Subcutaneous adipose tissue (tissue), 4 donors: ENCODE measurements around the gene DPPA5. TPM values are rescaled to one million over a fixed set of nuclear protein-coding genes. Genes with fewer than 3 reads are reported as not detected.

ENCODE experiments used
- CTCF ChIP-seq: fragments of 450-650 bp; IDR thresholded peaks from one replicate; pipeline ENCODE4 v1.5.1; 2016; ENCODE audit warnings: low read depth, mild to moderate bottlenecking, control low read depth, antibody characterized with exemption, moderate library complexity
- total RNA-seq, 4 donors: library from RNA; depleted of rRNA; stranded (reverse); fragments of >200 nt; gene quantifications; one replicate each; pipeline ENCODE4 v1.1.0, GENCODE V29; 2016

DPPA5 gene
- total RNA-seq, 4 donors from 2014 or later: not detected

GRCh38 chr6:73341335-73341734 is 12.7 kb downstream of the DPPA5 start:
- no peak for TF ChIP-seq CTCF

- no peak for TF ChIP-seq CTCF
Observed at GRCh38 chr6:73340048-73340447, 14.0 kb downstream of the DPPA5 start.

- TF ChIP-seq CTCF: no peak
Observed at GRCh38 chr6:73339340-73339739, 14.7 kb downstream of the DPPA5 start.

GRCh38 chr6:73329201-73329600 is 24.9 kb downstream of the DPPA5 start:
- TF ChIP-seq CTCF: no peak

GRCh38 chr6:73328790-73329189 is 25.3 kb downstream of the DPPA5 start:
- no peak for TF ChIP-seq CTCF

- TF ChIP-seq CTCF: no peak
Observed at GRCh38 chr6:73325656-73326055, 28.4 kb downstream of the DPPA5 start.

- TF ChIP-seq CTCF: no peak
Observed at GRCh38 chr6:73323323-73323722, 30.8 kb downstream of the DPPA5 start.
